ENCODE results near the gene DLAT.

DLAT gene

GRCh38 chr11:112103446-112103845 is 78.2 kb downstream of the DLAT start:
- Histone ChIP-seq H3K36me3 (ENCODE audit: control insufficient read depth, insufficient read depth, low read length) (no peaks in the 10 kb centered on the region), H3K9me3 (ENCODE audit: control insufficient read depth, insufficient read depth, low read length) (no peaks in the 10 kb centered on the region), H3K27me3 (ENCODE audit: control insufficient read depth, insufficient read depth, low read length) (no peaks in the 10 kb centered on the region), H3K9ac (ENCODE audit: low read depth, low read length) (no peak overlapping the region), H3K4me3 (ENCODE audit: low read depth, low read length) (no peak overlapping the region), H3K4me1 (ENCODE audit: control insufficient read depth, insufficient read depth, low read length) (no peaks in the 10 kb centered on the region)

GRCh38 chr11:112106070-112106469 is 80.9 kb downstream of the DLAT start:
- Histone ChIP-seq H3K4me3 (ENCODE audit: low read depth, low read length) (no peak overlapping the region), H3K4me1 (ENCODE audit: control insufficient read depth, insufficient read depth, low read length) (no peaks in the 10 kb centered on the region), H3K9me3 (ENCODE audit: control insufficient read depth, insufficient read depth, low read length) (no peaks in the 10 kb centered on the region), H3K9ac (ENCODE audit: low read depth, low read length) (no peak overlapping the region), H3K27me3 (ENCODE audit: control insufficient read depth, insufficient read depth, low read length) (no peaks in the 10 kb centered on the region), H3K36me3 (ENCODE audit: control insufficient read depth, insufficient read depth, low read length) (no peaks in the 10 kb centered on the region)
